ENCODE measurements around the gene TXNRD1.

DNA sequence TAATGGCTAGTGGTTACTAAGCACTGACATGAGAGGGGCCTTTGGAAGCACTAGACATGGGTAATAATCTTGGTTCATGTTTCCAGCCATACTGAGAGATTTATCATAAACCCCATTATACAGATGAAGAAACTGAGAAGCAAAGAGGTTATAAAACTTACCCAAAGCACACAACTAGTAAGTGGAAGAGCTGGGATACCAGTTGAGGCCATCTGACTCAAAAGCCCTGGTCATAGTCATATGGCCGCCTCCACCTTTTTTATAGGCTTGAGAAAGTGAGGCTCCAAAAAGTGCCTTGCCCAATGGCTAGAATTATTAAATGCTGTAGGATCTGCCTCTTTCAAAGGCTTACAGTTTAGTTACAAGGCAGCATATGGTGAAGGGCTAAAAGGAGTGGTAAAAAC, 944 bp downstream of the TXNRD1 start:
- TF ChIP-seq CTCF (IDR thresholded peaks at IDR 0.05) = no peak
- no peak for TF ChIP-seq ZFX (IDR thresholded peaks at IDR 0.05; ENCODE audit: borderline replicate concordance)
